HuH-7 (cell line): ENCODE results near the gene CRYM.

Source experiments
- DNase-seq: peaks from one replicate; pipeline ENCODE4 v3.0.0; 2011; ENCODE audit warnings: low spot score

CRYM gene

DNA sequence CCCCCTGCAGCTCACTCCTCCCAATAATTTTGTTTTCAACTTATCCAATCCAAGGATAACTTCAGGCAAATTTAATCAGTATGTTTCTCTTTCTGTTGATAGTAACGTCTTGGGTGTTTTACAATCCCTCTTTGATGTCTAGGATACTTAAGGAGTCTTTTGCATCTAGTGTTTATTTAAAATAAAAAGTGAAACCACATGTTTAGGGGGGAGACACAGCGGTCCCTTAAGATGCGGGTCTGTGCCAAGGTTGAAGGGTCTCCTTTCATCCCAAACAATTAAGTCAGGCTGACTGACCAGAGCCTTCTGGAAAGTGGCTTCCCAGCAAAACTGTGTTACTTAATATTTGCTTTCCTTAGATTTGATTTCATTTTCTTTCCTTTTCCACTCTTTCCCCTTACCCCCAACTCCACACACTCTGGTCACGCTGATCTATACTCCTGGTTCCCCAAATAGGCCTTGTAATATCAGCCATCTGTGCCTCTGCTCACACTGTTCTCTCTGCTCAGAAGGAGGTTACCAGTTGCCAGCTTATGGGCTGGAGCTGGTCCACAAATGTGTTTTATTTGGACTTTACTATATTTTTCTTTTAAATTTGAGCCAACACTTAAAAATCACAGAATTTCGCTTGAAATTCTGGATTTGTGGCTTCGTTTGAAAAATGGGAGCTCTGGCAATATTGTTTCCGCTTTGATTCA lies 33.4 kb downstream of the CRYM start:
- DNase-seq = no peak

- DNase-seq = no peak
These were observed 35.3 kb downstream of the CRYM start for GRCh38 chr16:21242756-21243155.

DNA sequence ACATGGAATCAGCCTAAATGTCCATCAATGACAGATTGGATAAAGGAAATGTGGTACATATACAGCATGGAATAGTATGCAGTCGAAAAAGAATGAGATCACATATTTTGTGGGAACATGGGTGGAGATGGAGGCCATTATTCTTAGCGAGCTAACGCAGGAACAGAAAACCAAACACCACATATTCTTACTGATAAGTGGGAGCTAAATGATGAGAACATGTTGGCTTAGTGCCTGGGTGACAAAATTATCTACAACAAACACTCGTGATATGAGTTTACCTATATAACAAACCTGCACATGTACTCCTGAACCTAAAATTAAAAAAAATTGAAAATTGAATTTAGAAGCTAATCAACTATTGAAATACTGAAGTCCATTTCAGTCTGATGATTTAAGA lies 38.4 kb downstream of the CRYM start:
- DNase-seq = no peak

- DNase-seq = no peak
These were observed 41.3 kb downstream of the CRYM start for GRCh38 chr16:21236831-21237230.

DNA sequence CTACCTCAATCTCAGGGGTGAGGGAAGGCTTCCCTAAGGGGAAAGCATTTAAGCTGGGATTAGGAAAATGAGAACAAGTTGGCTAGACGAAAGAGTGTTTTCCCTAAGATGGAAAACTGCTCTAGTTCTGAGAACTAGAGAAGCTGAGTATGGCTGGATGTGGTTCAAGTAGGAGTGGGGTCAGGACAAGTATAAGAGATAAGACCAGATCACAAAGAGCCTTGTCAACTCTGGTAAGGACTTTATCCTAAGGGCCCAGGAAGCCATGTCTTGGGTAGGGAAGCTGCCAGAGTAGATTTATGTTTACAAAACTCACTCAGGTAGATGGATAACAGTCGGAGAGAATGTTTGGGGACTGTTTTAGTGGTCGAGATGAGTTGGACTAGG lies 42.9 kb downstream of the CRYM start:
- no peak for DNase-seq

GRCh38 chr16:21233521-21234150 lies 44.5 kb downstream of the CRYM start, which contains the start of gene ANKS4B:
Gene ANKS4B (plus strand): TSS chr16:21233699. CDS start chr16:21233738, 39 bp downstream.
- peak; percentile 61 for DNase-seq

DNA sequence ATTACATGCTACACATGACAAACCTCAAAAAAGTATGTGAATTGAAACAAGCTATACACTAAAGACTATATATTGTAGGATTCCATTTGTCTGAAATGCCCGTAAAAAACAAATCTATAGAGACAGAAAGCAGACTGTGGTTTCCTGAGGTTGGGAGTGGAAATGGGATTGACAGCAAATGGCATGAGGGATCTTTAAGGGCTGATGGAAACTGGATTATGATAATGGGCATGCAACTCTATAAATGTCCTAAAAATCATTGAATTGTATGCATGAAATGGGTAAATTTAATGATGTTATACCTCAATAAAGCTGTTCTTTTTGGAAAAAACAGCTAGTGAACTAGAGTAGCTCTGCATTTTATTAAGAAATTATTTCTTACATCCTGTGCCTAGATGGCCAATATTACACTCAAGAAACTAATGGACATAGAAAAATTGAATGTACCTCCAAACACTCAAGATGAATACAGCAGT lies 45.0 kb downstream of the CRYM start:
- no peak for DNase-seq

DNA sequence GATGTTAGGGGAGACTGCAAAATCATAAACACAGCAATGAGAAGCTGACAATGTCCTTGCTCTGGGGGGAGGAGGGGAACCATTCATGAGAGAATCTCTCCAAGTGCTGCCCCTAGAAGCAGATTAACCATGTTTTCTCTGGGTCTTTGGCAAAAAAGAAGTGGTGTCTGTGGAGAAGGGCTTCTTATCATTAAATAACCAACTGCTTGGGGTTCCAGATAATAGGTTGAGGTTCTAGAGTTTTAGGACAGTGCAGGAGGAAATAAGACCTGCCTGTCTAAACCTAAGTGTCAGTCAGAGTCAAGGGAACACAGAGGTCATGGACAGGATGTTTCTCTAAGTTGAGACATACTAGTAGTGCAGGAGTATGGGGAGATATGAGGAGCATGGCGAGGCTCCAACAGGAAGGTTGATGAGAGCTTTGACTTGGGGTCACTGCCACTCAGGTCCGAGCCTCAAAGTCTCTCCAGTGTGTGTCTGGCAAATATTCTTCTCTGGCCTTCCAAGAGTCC lies 49.7 kb downstream of the CRYM start:
- DNase-seq = no peak

DNA sequence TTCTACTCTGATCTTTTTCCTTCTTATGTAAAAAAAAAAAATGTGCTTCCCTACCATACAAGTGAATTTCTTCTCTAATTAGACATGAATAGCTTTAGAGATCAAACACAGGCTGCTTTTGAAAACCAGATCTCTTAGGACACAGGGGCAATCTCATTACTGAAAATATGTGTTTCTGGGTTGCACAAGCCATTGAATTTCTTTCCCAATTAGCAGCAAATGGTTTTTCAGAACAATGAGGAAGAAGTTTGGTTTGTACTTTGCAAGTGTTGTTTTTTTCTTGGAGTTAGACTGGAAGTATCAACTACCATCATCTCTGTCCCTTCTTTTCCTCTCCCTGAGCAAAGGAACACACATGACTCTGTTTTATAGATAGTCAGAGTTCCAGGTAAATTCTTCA lies 50.2 kb downstream of the CRYM start:
- no peak for DNase-seq

DNA sequence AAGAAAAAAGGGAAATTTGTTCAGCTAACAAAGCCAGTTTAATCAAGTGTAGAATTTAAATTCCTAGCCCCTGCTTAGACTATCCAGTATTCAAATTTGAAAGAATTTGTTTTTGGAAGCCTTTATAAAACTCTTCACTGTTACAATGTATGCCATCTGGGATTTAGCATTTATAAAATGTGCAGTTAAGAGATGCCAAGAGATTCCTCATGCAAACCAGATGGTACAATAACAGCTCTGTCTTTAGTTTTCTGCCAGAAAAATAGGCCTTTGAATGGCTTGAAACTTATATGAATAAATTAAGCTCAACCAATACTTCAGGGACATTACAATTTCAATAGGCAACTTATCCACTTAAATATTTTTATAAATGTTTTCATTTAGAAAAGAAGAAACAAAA lies 51.3 kb downstream of the CRYM start:
- no peak for DNase-seq

GRCh38 chr16:21224800-21225199 lies 53.3 kb downstream of the CRYM start:
- DNase-seq = no peak

GRCh38 chr16:21223787-21224186 lies 54.3 kb downstream of the CRYM start:
- DNase-seq = no peak

DNA sequence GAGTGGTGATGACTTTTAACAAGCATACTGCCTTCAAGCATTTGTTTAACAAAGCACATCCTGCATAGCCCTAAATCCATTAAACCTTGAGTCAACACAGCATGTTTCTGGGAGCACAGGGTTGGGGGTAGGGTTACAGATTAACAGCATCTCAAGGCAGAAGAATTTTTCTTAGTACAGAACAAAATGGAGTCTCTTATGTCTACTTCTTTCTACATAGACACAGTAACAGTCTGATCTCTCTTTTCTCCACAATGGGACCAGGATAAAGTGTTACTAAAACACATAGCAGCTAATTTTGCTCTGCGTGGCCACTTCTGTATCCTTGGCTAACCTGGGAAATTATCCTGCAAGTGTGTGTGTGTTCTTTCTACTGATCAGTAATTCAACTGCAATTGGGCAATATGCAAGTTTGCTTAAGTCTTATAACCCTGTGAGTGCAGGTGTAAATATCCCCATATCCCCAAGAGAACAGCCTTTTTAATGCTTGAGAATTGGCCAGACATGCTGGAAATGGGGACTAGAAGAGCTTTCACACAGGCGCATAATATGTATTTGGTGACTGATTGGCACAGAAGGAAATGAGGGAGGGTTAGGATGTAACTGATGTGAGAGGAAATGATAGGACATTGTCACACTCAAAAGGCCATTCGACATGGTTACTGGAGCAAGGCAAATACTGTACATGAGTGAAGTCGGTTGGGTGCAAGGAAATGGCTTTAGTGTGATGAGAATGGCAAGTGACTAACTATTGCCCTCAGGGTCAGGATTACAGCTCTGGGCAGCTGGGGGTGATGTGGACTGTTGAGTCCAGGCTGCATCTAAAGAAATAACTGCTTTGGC lies 55.4 kb downstream of the CRYM start:
- DNase-seq = no peak

- no peak for DNase-seq
These were observed 58.5 kb downstream of the CRYM start for GRCh38 chr16:21219551-21219950.

- DNase-seq = no peak
These were observed 59.9 kb downstream of the CRYM start for GRCh38 chr16:21218153-21218552.

GRCh38 chr16:21217121-21217520 lies 61.0 kb downstream of the CRYM start:
- DNase-seq = no peak

GRCh38 chr16:21214086-21214485 lies 64.0 kb downstream of the CRYM start:
- no peak for DNase-seq

DNA sequence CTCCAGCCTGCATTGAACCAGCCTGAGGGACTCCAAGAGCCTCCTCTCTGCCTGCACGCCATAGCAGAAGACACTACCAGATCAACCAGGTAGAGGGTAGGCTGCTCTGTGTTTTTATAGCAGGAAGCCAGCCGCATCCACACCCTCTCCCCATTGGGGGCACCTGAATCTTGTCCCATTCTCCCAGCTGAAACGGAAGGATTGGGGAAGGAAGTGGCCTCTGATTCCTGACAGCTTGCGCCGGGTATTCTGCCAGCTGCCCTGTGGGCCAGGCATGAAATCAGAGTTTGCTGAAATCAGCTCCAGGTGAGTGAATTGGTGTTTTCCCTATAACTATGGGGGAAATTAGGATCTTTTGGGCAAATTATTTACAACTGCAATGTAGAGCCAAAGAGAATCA lies 66.6 kb downstream of the CRYM start, which contains the start of gene ZP2:
Gene ZP2 (minus strand): TSS at position 89 of the 400 bp plus-strand sequence. CDS start 27 bp downstream, at position 62.
- DNase-seq = no peak
